ENCODE results near the gene NLRX1.

NLRX1 gene

GRCh38 chr11:119168471-119169281 is at the start of gene NLRX1:
TSS of gene NLRX1 (plus strand) at chr11:119168725. CDS start at chr11:119171404, 2,679 bp downstream.
- peak; percentile 80 for DNase-seq (ENCODE audit: low read depth)
- TF ChIP-seq CTCF (IDR thresholded peaks at IDR 0.05; ENCODE audit: insufficient read depth, low read depth, low read length, missing control alignments): peak; percentile 74
- peak within 1 kb of the TSS; percentile 58 for H3K4me3 ChIP-seq (ENCODE audit: low read length)

- DNase-seq (ENCODE audit: low read depth): no peak
- no peak for TF ChIP-seq CTCF (IDR thresholded peaks at IDR 0.05; ENCODE audit: insufficient read depth, low read depth, low read length, missing control alignments)
- no peak overlapping the region for H3K4me3 ChIP-seq (ENCODE audit: low read length)
Measured at GRCh38 chr11:119118946-119119345, 49.6 kb upstream of the NLRX1 start.

- peak overlapping the region; percentile 96 for H3K4me3 ChIP-seq (ENCODE audit: low read length)
- TF ChIP-seq CTCF (IDR thresholded peaks at IDR 0.05; ENCODE audit: insufficient read depth, low read depth, low read length, missing control alignments): no peak
- DNase-seq (ENCODE audit: low read depth): no peak
Measured at GRCh38 chr11:119120639-119121007, 47.9 kb upstream of the NLRX1 start.

- DNase-seq (ENCODE audit: low read depth): peak; percentile 100
- H3K4me3 ChIP-seq (ENCODE audit: low read length): peak within 1 kb of the TSS; percentile 96
- no peak for TF ChIP-seq CTCF (IDR thresholded peaks at IDR 0.05; ENCODE audit: insufficient read depth, low read depth, low read length, missing control alignments)
Measured at GRCh38 chr11:119121008-119121810, 47.3 kb upstream of the NLRX1 start, which contains the start of gene HINFP. TSS of gene HINFP (plus strand) at chr11:119121580. CDS start at chr11:119126945, 5,365 bp downstream.

GRCh38 chr11:119121811-119122124 is 46.8 kb upstream of the NLRX1 start:
- TF ChIP-seq CTCF (IDR thresholded peaks at IDR 0.05; ENCODE audit: insufficient read depth, low read depth, low read length, missing control alignments): no peak

GRCh38 chr11:119125821-119126220 is 42.7 kb upstream of the NLRX1 start:
- TF ChIP-seq CTCF (IDR thresholded peaks at IDR 0.05; ENCODE audit: insufficient read depth, low read depth, low read length, missing control alignments): no peak
- no peak for DNase-seq (ENCODE audit: low read depth)
- H3K4me3 ChIP-seq (ENCODE audit: low read length): no peak overlapping the region

More at GRCh38 chr11:119121811-119122124, 46.8 kb upstream of the NLRX1 start:
- peak overlapping the region; percentile 96 for H3K4me3 ChIP-seq (ENCODE audit: low read length)
- DNase-seq (ENCODE audit: low read depth): no peak
